ENCODE measurements around the gene MTFP1. TPM values are rescaled to one million over a fixed set of nuclear protein-coding genes. Genes with fewer than 3 reads are reported as not detected.

MTFP1 gene
- total RNA-seq, 2 experiments from 2014 or later, result 59.1 to 73.4 TPM

GRCh38 chr22:30423301-30423958 is 2.1 kb upstream of the MTFP1 start:
- ATAC-seq (peak; percentile 35), DNase-seq (peak; percentile 75)
- peak overlapping the region; percentile 96 for H3K4me3 Mint-ChIP-seq
- peak overlapping the region; percentile 96 for H3K27ac Mint-ChIP-seq
- no peaks in the 10 kb centered on the region for H3K27me3 Mint-ChIP-seq
- H3K4me1 Mint-ChIP-seq, result peaks cover 54% of the 10 kb centered on the region
- peaks cover 33% of the 10 kb centered on the region for H3K36me3 Mint-ChIP-seq
- H3K9me3 Mint-ChIP-seq (ENCODE audit: low read depth), result no peaks in the 10 kb centered on the region
- CTCF ChIA-PET, result interaction anchor here (0.9 to 6.9 kb wide), 15 partner anchors 9 to 192 kb away, joined by 3 to 79 read pairs (median 10); partner anchors contain the start of genes CASTOR1, CCDC157, RNF215 and SEC14L2

DNA sequence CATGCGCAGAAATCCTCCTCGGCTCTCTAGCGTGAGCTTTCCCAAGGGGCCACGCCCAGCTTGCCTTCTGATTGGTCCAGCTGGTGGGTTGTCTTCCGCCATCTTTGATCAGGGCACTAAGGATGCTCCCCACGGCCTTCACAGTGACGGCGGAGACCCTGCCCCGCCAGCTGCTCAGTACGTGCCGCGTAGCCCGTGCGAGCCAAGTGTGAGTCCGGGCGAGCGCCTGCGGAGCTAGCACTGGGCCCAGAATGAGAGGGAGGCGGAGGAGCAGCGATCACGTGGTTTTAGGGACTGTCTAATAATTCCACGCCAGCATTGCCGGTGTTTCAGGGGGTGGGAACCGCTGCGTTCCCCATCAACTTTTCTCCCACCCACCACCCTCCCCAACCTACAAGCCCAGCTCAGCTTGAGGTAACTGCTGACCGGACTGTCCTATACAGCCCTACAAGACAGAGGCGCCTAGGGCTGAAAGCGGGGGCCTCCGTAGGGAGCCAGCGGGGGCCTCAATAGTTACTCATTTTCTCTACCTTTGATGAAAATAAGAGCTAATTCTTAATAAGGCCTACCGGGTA is 1.5 kb upstream of the MTFP1 start:
- Mint-ChIP-seq H3K4me1 (peaks cover 54% of the 10 kb centered on the region), H3K36me3 (peaks cover 33% of the 10 kb centered on the region), H3K27ac (peak overlapping the region; percentile 96), H3K4me3 (peak overlapping the region; percentile 96), H3K27me3 (no peaks in the 10 kb centered on the region), H3K9me3 (ENCODE audit: low read depth) (no peaks in the 10 kb centered on the region)
- CTCF ChIA-PET, result interaction anchor here (0.9 to 6.9 kb wide), 14 partner anchors 10 to 192 kb away, joined by 3 to 79 read pairs (median 10); partner anchors contain the start of genes CASTOR1, CCDC157, RNF215 and SEC14L2
- peak; percentile 91 for ATAC-seq
- peak; percentile 100 for DNase-seq

GRCh38 chr22:30424534-30425326 is 838 bp upstream of the MTFP1 start:
- peak overlapping the region; percentile 96 for H3K27ac Mint-ChIP-seq
- H3K4me3 Mint-ChIP-seq, result peak overlapping the region; percentile 96
- H3K27me3 Mint-ChIP-seq, result no peaks in the 10 kb centered on the region
- DNase-seq (peak; percentile 59), ATAC-seq (no peak)
- peaks cover 33% of the 10 kb centered on the region for H3K36me3 Mint-ChIP-seq
- H3K9me3 Mint-ChIP-seq (ENCODE audit: low read depth), result no peaks in the 10 kb centered on the region
- H3K4me1 Mint-ChIP-seq, result peaks cover 54% of the 10 kb centered on the region
- CTCF ChIA-PET, result interaction anchor here (0.9 to 6.9 kb wide), 15 partner anchors 11 to 181 kb away, joined by 3 to 79 read pairs (median 10); partner anchors contain the start of genes CASTOR1, CCDC157, RNF215 and SEC14L2

DNA sequence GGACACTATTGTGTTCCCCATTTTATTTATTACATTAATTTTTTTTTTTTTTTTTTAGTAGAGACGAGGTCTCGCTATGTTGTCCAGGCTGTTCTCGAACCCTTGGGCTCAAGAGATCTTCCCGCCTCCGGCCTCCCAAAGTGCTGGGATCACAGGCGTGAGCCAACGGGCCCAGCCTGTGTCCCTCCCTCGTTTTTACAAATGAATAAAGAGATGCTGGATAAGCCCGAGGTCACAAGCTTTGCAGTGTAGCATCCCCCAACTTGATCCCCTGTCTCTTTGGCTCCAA is 297 bp upstream of the MTFP1 start:
- H3K4me1 Mint-ChIP-seq, result peaks cover 52% of the 10 kb centered on the region
- peak overlapping the region; percentile 96 for H3K27ac Mint-ChIP-seq
- no peaks in the 10 kb centered on the region for H3K9me3 Mint-ChIP-seq (ENCODE audit: low read depth)
- H3K27me3 Mint-ChIP-seq, result no peaks in the 10 kb centered on the region
- peak overlapping the region; percentile 96 for H3K4me3 Mint-ChIP-seq
- peaks cover 36% of the 10 kb centered on the region for H3K36me3 Mint-ChIP-seq
- CTCF ChIA-PET, result interaction anchor here (1.6 to 6.9 kb wide), 10 partner anchors 11 to 162 kb away, joined by 4 to 79 read pairs (median 15); partner anchors contain the start of genes CASTOR1, RNF215 and SEC14L2
- no peak for DNase-seq
- no peak for ATAC-seq

- peak overlapping the region; percentile 96 for H3K4me3 Mint-ChIP-seq
- DNase-seq (peak; percentile 93), ATAC-seq (peak; percentile 34)
- H3K27me3 Mint-ChIP-seq, result no peaks in the 10 kb centered on the region
- CTCF ChIA-PET, result interaction anchor here (0.8 to 6.9 kb wide), 13 partner anchors 10 to 165 kb away, joined by 3 to 79 read pairs (median 6); partner anchors contain the start of genes CASTOR1, RNF215 and SEC14L2
- no peaks in the 10 kb centered on the region for H3K9me3 Mint-ChIP-seq (ENCODE audit: low read depth)
- peak overlapping the region; percentile 96 for H3K27ac Mint-ChIP-seq
- H3K36me3 Mint-ChIP-seq, result peaks cover 32% of the 10 kb centered on the region
- peaks cover 40% of the 10 kb centered on the region for H3K4me1 Mint-ChIP-seq
Observed at GRCh38 chr22:30426388-30427353, 1.1 kb downstream of the MTFP1 start.

DNA sequence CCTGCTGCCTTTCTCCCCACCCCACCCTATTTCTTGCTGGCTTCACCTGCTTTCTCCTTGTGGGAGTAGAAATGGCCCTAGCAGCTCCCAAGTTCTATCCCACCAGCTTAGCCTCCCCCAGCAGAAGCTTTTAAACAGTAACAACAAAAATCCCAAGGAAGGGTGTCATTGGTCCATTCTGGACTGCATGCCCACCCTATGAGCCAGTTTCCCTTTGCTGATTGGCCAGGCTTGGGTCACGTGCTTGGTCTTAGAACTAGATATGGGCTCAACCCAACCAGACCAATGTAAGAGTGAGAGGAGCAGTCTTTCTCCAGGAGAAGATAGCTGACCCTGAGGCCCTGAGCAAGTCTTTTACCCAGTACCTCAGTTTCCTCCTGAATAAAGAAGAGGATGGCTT is 2.3 kb downstream of the MTFP1 start:
- no peak overlapping the region for H3K4me3 Mint-ChIP-seq

DNA sequence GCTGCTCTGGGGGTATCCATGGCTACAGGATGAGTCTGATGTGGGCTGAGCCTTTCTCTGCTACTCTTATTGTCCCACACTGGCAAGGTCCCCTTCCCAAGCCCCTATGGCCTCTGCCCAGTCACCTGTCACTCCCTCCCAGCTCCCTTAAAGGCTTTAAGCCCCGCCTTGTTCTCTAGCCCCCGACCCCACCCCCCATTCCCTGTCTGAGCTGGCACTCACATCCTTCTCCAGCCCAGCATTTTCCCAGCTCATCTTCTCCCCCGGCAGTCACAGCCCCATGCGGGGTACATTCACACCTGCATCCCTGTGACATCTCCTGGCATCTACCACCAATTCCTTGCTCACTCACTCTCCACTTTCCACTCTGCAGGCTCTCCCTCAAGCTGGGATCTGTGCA is 4.3 kb downstream of the MTFP1 start:
- DNase-seq (no peak), ATAC-seq (no peak)
- Mint-ChIP-seq H3K36me3 (peaks cover 28% of the 10 kb centered on the region), H3K9me3 (ENCODE audit: low read depth) (no peaks in the 10 kb centered on the region), H3K27me3 (no peaks in the 10 kb centered on the region), H3K4me3 (no peak overlapping the region), H3K27ac (no peak overlapping the region), H3K4me1 (peaks cover 32% of the 10 kb centered on the region)
- CTCF ChIA-PET, result interaction anchor here (1.2 to 1.5 kb wide), 2 partner anchors 8 to 39 kb away, joined by 3 to 4 read pairs; no protein-coding TSS in a partner anchor

More for the DNA sequence above, 2.3 kb downstream of the MTFP1 start:
- no peaks in the 10 kb centered on the region for H3K9me3 Mint-ChIP-seq (ENCODE audit: low read depth)
- peaks cover 25% of the 10 kb centered on the region for H3K36me3 Mint-ChIP-seq
- CTCF ChIA-PET, result interaction anchor here (0.7 to 1.8 kb wide), 4 partner anchors 17 to 140 kb away, joined by 3 to 5 read pairs (median 3); no protein-coding TSS in a partner anchor
- H3K27me3 Mint-ChIP-seq, result no peaks in the 10 kb centered on the region
- no peak overlapping the region for H3K27ac Mint-ChIP-seq
- no peak for DNase-seq
- peaks cover 28% of the 10 kb centered on the region for H3K4me1 Mint-ChIP-seq
- no peak for ATAC-seq

GRCh38 chr22:30430933-30431332 is 5.4 kb downstream of the MTFP1 start:
- H3K27ac Mint-ChIP-seq, result no peak overlapping the region
- H3K27me3 Mint-ChIP-seq, result no peaks in the 10 kb centered on the region
- peaks cover 37% of the 10 kb centered on the region for H3K4me1 Mint-ChIP-seq
- DNase-seq, result no peak
- peaks cover 4% of the 10 kb centered on the region for H3K9me3 Mint-ChIP-seq (ENCODE audit: low read depth)
- no peak for ATAC-seq
- no peak overlapping the region for H3K4me3 Mint-ChIP-seq
- peaks cover 37% of the 10 kb centered on the region for H3K36me3 Mint-ChIP-seq
- CTCF ChIA-PET, result interaction anchor here (1.1 to 1.5 kb wide), 2 partner anchors 9 to 39 kb away, joined by 3 to 4 read pairs; no protein-coding TSS in a partner anchor

DNA sequence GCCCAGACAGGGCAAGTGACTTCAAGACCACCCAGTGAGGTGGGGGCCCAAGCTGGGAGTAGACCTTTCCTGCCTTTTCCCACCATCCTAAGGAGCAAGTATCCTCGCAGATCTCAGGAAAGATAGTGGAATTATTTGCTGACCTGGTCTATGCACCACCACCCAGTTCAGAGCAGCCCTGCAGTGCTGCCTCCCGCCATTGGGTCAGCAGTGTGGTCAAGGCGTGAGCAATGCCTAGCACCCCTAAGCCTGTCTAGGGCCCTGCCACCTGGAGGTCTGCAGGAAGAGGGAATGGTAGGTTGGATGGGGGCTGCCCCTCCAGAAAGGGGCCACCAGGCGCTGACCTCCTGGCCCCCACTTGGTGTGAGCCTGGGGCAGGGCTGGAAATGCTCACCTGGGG is 6.5 kb downstream of the MTFP1 start:
- Mint-ChIP-seq H3K4me1 (peaks cover 28% of the 10 kb centered on the region), H3K27me3 (no peaks in the 10 kb centered on the region), H3K27ac (no peak overlapping the region), H3K36me3 (peaks cover 28% of the 10 kb centered on the region), H3K4me3 (no peak overlapping the region), H3K9me3 (ENCODE audit: low read depth) (peaks cover 6% of the 10 kb centered on the region)
- DNase-seq (no peak), ATAC-seq (no peak)
- CTCF ChIA-PET, result interaction anchor here (0.9 to 8.5 kb wide), 3 partner anchors 7 to 13 kb away, joined by 3 to 71 read pairs (median 3); partner anchors contain the start of gene MTFP1

DNA sequence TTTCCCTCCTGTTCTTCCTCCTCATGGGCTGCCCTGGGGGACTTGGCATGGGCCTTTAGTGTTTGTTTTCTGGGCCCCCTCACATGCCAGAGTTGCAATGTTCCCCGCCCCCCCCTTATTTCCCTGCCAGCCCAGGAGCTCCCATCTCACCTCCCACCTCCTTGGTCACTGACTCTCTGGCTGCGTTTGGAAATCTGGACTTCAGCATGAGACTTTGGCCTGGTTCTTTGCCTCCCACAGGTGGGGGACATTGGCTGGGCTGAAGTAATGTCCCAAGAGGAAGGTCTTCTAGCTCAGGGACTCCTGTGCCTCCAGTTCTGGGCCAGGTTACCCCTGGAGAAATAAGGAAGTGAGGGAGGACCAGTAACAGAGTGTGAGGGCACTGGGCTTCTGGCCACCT is 7.0 kb downstream of the MTFP1 start:
- no peak for ATAC-seq
- peaks cover 6% of the 10 kb centered on the region for H3K9me3 Mint-ChIP-seq (ENCODE audit: low read depth)
- H3K4me1 Mint-ChIP-seq, result peaks cover 24% of the 10 kb centered on the region
- DNase-seq, result no peak
- H3K27me3 Mint-ChIP-seq, result no peaks in the 10 kb centered on the region
- H3K4me3 Mint-ChIP-seq, result no peak overlapping the region
- CTCF ChIA-PET, result interaction anchor here (1.4 to 8.5 kb wide), 2 partner anchors 7 to 9 kb away, joined by 3 to 71 read pairs; partner anchors contain the start of gene MTFP1
- no peak overlapping the region for H3K27ac Mint-ChIP-seq
- peaks cover 24% of the 10 kb centered on the region for H3K36me3 Mint-ChIP-seq

DNA sequence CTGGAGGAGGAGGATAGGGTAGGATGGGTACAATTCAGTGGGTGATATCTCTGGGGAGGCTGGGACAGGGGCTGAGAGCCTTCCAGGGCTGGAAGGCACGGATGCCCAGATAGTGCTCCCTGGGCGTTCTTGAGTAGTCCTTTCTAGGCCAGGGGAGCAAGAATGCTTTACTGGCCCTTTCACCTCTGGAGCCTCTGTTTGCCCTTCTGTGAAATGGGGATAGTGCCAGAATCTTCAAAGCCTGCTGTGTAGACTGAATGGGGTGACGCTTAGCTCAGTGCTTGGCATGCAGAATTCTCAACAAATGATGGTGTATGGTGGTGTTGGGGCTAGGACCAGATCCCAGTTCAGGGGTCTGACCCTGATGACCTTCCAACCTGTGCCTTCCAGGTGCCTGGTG is 7.7 kb downstream of the MTFP1 start:
- Mint-ChIP-seq H3K4me3 (no peak overlapping the region), H3K9me3 (ENCODE audit: low read depth) (peaks cover 6% of the 10 kb centered on the region), H3K27me3 (no peaks in the 10 kb centered on the region), H3K4me1 (peaks cover 24% of the 10 kb centered on the region), H3K36me3 (peaks cover 20% of the 10 kb centered on the region), H3K27ac (no peak overlapping the region)
- ATAC-seq (no peak), DNase-seq (no peak)
- CTCF ChIA-PET, result interaction anchor here (1.1 to 8.5 kb wide), 3 partner anchors 8 to 41 kb away, joined by 3 to 71 read pairs (median 7); partner anchors contain the start of gene MTFP1

DNA sequence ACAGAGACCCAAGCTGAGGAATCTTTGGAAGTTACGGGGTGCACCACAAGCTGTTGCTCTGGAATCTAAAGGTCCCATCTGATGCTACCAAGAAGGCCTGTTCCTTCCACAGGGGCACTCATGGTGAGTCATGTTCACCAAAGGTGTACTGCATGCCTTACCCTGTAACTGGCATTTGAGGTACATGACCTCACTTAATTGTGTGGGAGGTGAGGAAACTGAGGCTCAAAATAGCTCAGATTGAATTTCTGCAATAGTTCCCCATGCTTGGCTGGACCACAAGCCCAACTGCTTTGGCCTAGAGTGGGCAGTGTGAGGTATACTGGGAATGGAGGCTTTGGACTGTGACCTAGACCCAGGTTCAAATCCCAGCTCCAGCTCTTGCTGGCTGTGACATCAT is 8.2 kb downstream of the MTFP1 start:
- Mint-ChIP-seq H3K27ac (no peak overlapping the region), H3K27me3 (peaks cover 5% of the 10 kb centered on the region), H3K4me3 (no peak overlapping the region), H3K9me3 (ENCODE audit: low read depth) (peaks cover 6% of the 10 kb centered on the region), H3K4me1 (peaks cover 24% of the 10 kb centered on the region), H3K36me3 (peaks cover 20% of the 10 kb centered on the region)
- no peak for DNase-seq
- CTCF ChIA-PET, result interaction anchor here (1.1 to 8.5 kb wide), 3 partner anchors 9 to 41 kb away, joined by 3 to 71 read pairs (median 7); partner anchors contain the start of gene MTFP1
- ATAC-seq, result no peak

All from activated CD8-positive, alpha-beta memory T cell treated with anti-CD3 and anti-CD28 coated beads, Interleukin-2, amount 10 ng/mL, durations not matched to agents 7 days and 5 days (primary cell).